Duodenal mucosa (tissue), 2 donors: ENCODE results near the gene MCTP1.

Experiments used
- H3K27ac ChIP-seq: one replicate; pipeline ENCODE4 v1.7.0; 2013; ENCODE audit warnings: low read depth, low read length
- H3K27me3 ChIP-seq, 2 donors: one replicate each; pipeline ENCODE4 v1.7.0; 2013; ENCODE audit warnings: low read length in 2 of 2, control low read depth in 1 of 2; ENCODE audit not compliant: insufficient read depth in 2 of 2, control insufficient read depth in 1 of 2
- H3K36me3 ChIP-seq, 2 donors: one replicate each; pipeline ENCODE4 v1.7.0; 2013; ENCODE audit warnings: low read length in 2 of 2, control low read depth in 1 of 2; ENCODE audit not compliant: insufficient read depth in 2 of 2, control insufficient read depth in 1 of 2
- H3K4me1 ChIP-seq, 2 donors: one replicate each; pipeline ENCODE4 v1.7.0; 2013; ENCODE audit warnings: low read length in 2 of 2, control low read depth in 1 of 2; ENCODE audit not compliant: insufficient read depth in 2 of 2, control insufficient read depth in 1 of 2
- H3K4me3 ChIP-seq, 2 donors: one replicate each; pipeline ENCODE4 v1.7.0; 2013; ENCODE audit warnings: low read length in 2 of 2, low read depth in 1 of 2
- H3K9ac ChIP-seq, 2 donors: one replicate each; pipeline ENCODE4 v1.7.0; 2013; ENCODE audit warnings: low read length in 2 of 2, low read depth in 1 of 2
- H3K9me3 ChIP-seq, 2 donors: one replicate each; pipeline ENCODE4 v1.7.0; 2013; ENCODE audit warnings: low read length in 2 of 2, control low read depth in 1 of 2; ENCODE audit not compliant: control insufficient read depth in 1 of 2

The MCTP1 gene

GRCh38 chr5:94807985-94808384, 476.9 kb downstream of the MCTP1 start:
- Histone ChIP-seq H3K36me3 (no peaks in the 10 kb centered on the region), H3K4me3 (no peak overlapping the region), H3K9me3 (no peaks in the 10 kb centered on the region), H3K4me1 (no peaks in the 10 kb centered on the region), H3K27ac (no peak overlapping the region), H3K27me3 (no peaks in the 10 kb centered on the region), H3K9ac (no peak overlapping the region)

- Histone ChIP-seq H3K9me3 (no peaks in the 10 kb centered on the region), H3K9ac (no peak overlapping the region), H3K4me3 (no peak overlapping the region), H3K27ac (no peak overlapping the region), H3K4me1 (no peaks in the 10 kb centered on the region), H3K36me3 (no peaks in the 10 kb centered on the region), H3K27me3 (no peaks in the 10 kb centered on the region)
Observed at GRCh38 chr5:94802450-94802849, 482.4 kb downstream of the MCTP1 start.

GRCh38 chr5:94796586-94796985, 488.3 kb downstream of the MCTP1 start:
- H3K27me3 ChIP-seq: no peaks in the 10 kb centered on the region
- no peak overlapping the region for H3K9ac ChIP-seq
- no peak overlapping the region for H3K27ac ChIP-seq
- H3K4me3 ChIP-seq: no peak overlapping the region
- no peaks in the 10 kb centered on the region for H3K36me3 ChIP-seq
- no peaks in the 10 kb centered on the region for H3K4me1 ChIP-seq
- no peaks in the 10 kb centered on the region for H3K9me3 ChIP-seq

DNA sequence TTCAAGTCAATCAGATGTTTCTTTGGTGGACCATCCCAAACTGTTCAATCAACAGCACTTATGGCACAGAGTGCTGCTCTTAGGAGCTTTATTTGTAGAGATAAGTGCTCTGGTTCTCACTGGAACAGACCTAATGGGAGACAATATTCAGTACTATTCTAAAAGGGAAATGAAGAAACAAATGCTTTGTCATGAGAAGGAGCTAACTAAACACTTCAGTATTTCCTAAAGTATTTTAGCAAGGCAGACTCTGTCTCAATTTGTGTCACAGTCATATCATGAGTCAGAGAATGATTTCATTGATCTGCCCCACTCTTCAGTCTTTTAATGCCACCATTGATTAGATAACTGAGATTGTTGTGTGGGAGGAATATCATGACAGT, 491.1 kb downstream of the MCTP1 start:
- H3K4me1 ChIP-seq: no peaks in the 10 kb centered on the region
- H3K9me3 ChIP-seq: no peaks in the 10 kb centered on the region
- no peak overlapping the region for H3K27ac ChIP-seq
- H3K27me3 ChIP-seq: no peaks in the 10 kb centered on the region
- H3K36me3 ChIP-seq: no peaks in the 10 kb centered on the region
- no peak overlapping the region for H3K9ac ChIP-seq
- H3K4me3 ChIP-seq: no peak overlapping the region

GRCh38 chr5:94793113-94793815, 491.6 kb downstream of the MCTP1 start:
- Histone ChIP-seq H3K9ac (no peak overlapping the region), H3K36me3 (no peaks in the 10 kb centered on the region), H3K27ac (no peak overlapping the region), H3K27me3 (no peaks in the 10 kb centered on the region), H3K4me3 (no peak overlapping the region), H3K4me1 (no peaks in the 10 kb centered on the region), H3K9me3 (no peaks in the 10 kb centered on the region)

DNA sequence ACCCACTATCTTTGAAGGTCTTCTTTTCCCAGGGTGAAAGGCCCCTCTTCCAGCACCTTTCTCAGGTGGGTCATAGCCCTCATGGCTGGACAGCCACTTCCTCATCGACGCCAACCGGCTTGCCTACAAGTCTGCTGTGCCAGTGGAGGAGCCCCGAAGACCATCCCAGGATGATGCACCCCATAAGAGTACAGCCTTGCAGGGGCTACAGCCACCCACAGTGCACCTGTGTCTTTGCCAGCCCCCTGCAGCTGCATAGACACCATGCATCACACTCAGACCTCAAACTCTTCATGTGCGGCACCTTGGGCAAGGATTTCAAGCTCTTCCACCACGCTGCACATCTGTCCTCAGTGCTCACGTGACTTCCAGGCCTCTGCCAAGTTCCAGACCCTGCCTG, 493.1 kb downstream of the MCTP1 start:
- Histone ChIP-seq H3K4me3 (no peak overlapping the region), H3K27me3 (no peaks in the 10 kb centered on the region), H3K9me3 (no peaks in the 10 kb centered on the region), H3K36me3 (no peaks in the 10 kb centered on the region), H3K4me1 (no peaks in the 10 kb centered on the region), H3K27ac (no peak overlapping the region), H3K9ac (no peak overlapping the region)

DNA sequence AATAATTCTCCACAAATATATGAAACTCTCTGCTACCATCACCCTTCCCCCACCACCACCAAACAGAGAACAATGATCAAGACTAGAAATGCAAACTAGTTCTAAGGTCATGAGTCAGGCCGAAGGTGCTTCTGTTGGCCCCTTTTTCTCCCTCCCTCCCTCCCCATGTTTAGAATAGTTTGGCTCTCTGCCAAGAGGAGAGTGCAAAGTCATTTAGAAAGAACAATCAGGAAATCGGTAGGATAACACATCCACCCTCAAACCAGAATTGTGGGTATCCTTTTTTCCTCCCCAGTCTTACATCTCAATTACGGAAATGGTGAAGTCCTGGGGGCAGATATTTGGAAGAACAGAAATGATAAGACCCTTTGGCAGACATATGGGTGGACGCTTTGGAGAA, 496.4 kb downstream of the MCTP1 start:
- no peaks in the 10 kb centered on the region for H3K36me3 ChIP-seq
- no peaks in the 10 kb centered on the region for H3K4me1 ChIP-seq
- H3K27me3 ChIP-seq: no peaks in the 10 kb centered on the region
- no peaks in the 10 kb centered on the region for H3K9me3 ChIP-seq
- H3K4me3 ChIP-seq: no peak overlapping the region
- H3K27ac ChIP-seq: no peak overlapping the region
- H3K9ac ChIP-seq: no peak overlapping the region

DNA sequence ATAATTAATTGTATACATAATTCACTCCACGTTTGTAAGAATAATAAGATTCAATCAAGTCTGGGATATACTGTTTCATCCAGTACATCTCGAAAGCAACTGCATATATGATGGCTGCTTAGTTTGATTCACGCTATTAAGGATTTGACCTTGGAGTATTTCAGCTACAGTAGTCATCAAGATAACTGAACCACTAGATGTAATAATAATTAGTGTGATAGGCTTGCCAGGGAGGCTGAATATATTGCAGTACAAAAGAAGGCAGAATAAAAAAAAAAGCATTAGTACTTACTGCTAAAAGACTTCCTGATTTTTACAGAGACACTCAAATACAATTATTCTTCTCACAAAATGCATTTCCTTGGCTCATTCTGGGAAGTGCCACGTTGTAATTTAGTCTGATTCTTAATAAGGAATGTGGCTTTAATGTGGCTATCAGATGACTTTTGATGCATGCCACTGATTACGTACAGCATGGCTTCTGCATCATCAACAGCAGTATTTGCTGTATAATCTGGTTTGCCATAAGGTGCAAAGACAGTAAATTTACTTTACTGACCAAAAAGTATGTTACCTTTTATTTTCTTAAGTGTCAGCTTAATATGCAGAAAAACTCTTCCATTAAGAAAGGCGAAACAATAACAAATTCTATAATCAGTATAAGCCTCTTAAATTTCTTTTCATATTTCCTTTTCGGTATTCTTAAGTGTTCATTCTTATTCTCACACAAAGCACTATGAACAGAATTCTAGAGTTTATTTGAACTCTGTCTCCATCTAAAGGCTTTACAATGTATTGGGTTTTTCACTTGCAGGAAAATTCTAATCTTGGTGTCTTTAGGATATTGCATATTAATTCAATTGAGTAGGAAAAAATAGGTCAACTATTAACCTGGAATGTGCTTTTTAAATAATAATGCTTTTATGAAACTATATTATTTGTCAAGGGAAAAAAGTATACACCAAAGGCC, 500.1 kb downstream of the MCTP1 start:
- H3K36me3 ChIP-seq: no peaks in the 10 kb centered on the region
- no peak overlapping the region for H3K4me3 ChIP-seq
- H3K9ac ChIP-seq: no peak overlapping the region
- no peaks in the 10 kb centered on the region for H3K9me3 ChIP-seq
- H3K27me3 ChIP-seq: no peaks in the 10 kb centered on the region
- H3K27ac ChIP-seq: no peak overlapping the region
- no peaks in the 10 kb centered on the region for H3K4me1 ChIP-seq

DNA sequence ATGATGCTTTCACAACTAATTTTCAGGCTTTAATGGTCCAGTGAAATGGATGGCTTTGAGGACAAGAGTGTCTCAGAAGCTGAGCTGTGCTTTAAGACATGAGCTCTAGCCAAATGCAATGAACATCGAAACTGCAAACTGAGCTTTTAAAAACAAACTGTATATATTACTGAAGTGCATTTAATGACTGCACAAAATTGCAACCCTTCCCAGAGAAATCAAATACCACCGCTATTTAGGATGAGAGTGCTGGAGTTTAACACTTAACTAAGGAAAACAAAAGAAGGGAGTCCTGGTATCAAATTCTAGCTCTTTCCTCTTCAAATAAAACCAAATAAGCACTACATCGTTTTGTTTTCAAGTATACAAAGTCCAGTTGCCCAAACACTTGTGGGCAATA, 502.5 kb downstream of the MCTP1 start:
- no peak overlapping the region for H3K9ac ChIP-seq
- no peaks in the 10 kb centered on the region for H3K9me3 ChIP-seq
- no peak overlapping the region for H3K4me3 ChIP-seq
- no peaks in the 10 kb centered on the region for H3K27me3 ChIP-seq
- no peaks in the 10 kb centered on the region for H3K36me3 ChIP-seq
- no peaks in the 10 kb centered on the region for H3K4me1 ChIP-seq
- no peak overlapping the region for H3K27ac ChIP-seq

GRCh38 chr5:94779684-94780083, 505.2 kb downstream of the MCTP1 start:
- H3K36me3 ChIP-seq: no peaks in the 10 kb centered on the region
- no peak overlapping the region for H3K27ac ChIP-seq
- no peaks in the 10 kb centered on the region for H3K9me3 ChIP-seq
- no peaks in the 10 kb centered on the region for H3K4me1 ChIP-seq
- H3K27me3 ChIP-seq: no peaks in the 10 kb centered on the region
- no peak overlapping the region for H3K4me3 ChIP-seq
- no peak overlapping the region for H3K9ac ChIP-seq
